Motor neuron (in vitro differentiated cells): Measurements from ENCODE around the gene LILRA6. TPM values are rescaled to one million over a fixed set of nuclear protein-coding genes. Genes with fewer than 3 reads are reported as not detected.
"Not testable (repeated sequence)": the region's sequence is repeated elsewhere in the genome, so short reads cannot be mapped to it uniquely, and the experiment has no call there.

Experiments used
- ATAC-seq, 8 experiments: fragments of 200-7000 bp; cut with Tn5 transposase; replicated peaks in 6 of 8; 2 replicates each; pipeline ENCODE4 v1.8.0; 2021; ENCODE audit warnings: mild to moderate bottlenecking in 8 of 8, moderate library complexity in 8 of 8
- H3K27ac ChIP-seq, 2 donors: fragments of 250-450 bp; sonication (Bioruptor Pico); 2 replicates each; pipeline ENCODE4 v1.9.0; 2021; ENCODE audit warnings: antibody characterized with exemption in 2 of 2, mild to moderate bottlenecking in 2 of 2, moderate library complexity in 1 of 2
- H3K4me1 ChIP-seq, 2 donors: fragments of 250-450 bp; sonication (Bioruptor Pico); replicated peaks in 1 of 2; 2 replicates each; pipeline ENCODE4 v1.6.1; 2021; ENCODE audit warnings: antibody characterized with exemption in 2 of 2, mild to moderate bottlenecking in 2 of 2, moderate library complexity in 1 of 2
- H3K4me3 ChIP-seq, 5 donors: fragments of 250-450 bp; sonication (Bioruptor Pico); 2 replicates each; pipeline ENCODE4 v1.9.0; 2021; ENCODE audit warnings: antibody characterized with exemption in 5 of 5, mild to moderate bottlenecking in 5 of 5, moderate library complexity in 4 of 5
- WGBS, 10 experiments: fragments of 450-650 bp; shearing (Covaris generic); methylation state at CpG; one replicate each; pipeline ENCODE4 v1.0.0; 2022; 5-methylcytosine and 5-hydroxymethylcytosine counted together
- in situ Hi-C, 9 experiments: fragments of 400-800 bp; cut with MboI; loops; one replicate each; pipeline ENCODE4 v1.15.0; 2021; ENCODE audit warnings: low sequenced_read_pairs in 9 of 9, low pct_unique_long_range_greater_than_20kb in 2 of 9; ENCODE audit not compliant: unreplicated experiment in 9 of 9
- total RNA-seq, 8 experiments: library from RNA; unstranded; fragments of 300-600 nt; gene quantifications; 2 replicates each; pipeline versions ENCODE4 v1.2.3 to v1.2.4, GENCODE V29; 2022

LILRA6 gene
- total RNA-seq, 8 experiments from 2014 or later, result 0.05 to 0.56 (median 0.27) TPM; not detected in 1

DNA sequence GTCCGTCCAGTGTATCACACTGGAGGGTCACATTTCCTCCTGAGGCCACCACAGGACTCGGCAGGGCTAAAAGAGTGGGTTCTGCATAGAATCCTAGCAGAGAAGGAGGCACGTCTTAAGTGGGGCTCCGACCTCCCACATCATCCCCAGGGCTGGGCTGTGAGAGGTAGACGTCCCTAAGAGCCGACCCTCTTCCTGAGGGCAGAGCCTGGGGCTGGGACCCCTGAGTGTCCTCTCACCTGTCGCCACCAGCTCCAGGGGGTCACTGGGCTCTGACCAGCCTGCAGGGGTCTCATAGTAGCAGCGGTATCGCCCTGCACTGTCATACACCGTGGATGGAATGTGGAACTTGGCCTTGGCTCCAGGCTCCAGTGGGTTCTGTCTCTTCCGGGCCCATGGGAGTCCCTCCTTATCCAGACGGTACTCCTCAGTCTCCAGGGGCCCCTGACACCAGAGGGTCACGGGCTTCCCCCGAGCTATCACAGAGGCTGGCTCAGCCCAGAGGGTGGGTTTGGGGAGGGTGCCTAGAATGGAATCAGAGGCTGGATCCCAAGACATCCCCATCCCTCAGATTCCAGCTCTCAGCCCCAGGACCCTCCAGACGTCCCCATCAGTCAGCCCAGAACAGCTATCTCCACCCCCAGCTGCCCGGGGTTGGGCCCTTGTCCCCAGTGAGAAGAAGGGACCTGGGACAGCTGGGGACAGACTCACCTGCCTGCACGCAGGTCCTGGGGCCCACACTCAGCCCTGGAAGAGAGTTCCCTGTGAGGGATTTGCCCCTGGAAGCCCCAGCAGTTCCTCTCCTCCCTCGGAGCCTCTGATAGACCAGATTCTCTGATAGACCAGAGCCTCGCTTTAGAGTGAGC, 13.9 kb upstream of the LILRA6 start:
- WGBS, 10 experiments, result 13 to 80% (median 44%) methylated on average over 1 to 4 of the region's 19 CpGs; no CpG with 5 or more reads in 4 of the 10 experiments
- in situ Hi-C loops, result no loop called here
- ATAC-seq, result no peak
- Histone ChIP-seq H3K4me3 (no peak overlapping the region), H3K27ac (no peak overlapping the region), H3K4me1 (no peaks in the 10 kb centered on the region)

DNA sequence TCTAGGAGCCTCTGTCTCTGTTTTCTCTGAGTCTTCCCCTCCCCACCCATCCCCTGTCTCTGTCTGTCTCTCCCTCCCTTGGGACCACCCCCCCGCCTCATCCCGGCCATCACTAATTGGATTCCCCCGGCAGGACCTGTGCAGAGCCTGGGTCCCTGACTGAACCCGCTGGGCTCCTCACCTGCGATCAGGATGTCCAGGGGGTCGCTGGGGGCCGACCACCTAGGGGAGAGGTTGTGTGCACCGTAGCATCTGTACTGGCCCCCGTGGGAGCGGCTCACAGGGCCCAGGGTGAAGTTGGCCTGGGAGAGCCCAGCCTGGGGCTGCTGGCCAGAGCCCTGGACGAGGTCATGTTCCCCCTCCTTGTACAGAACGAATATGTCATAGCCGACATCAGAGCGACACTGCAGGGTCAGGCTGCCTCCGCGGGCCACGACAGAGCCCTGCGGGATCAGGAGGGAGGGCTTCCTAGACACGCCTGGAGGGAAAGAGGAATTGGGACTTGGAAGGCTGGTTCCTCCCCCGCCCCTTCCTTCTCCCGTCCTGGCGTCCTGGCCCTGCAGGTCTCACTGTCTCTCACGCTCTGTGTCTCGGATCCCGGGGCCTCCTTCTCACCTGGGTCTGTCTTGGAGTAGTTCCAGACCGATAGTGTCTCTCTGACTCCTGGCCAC, 12.7 kb upstream of the LILRA6 start:
- no peak overlapping the region for H3K27ac ChIP-seq
- no peak for ATAC-seq
- WGBS, 10 experiments, result 48 to 70% methylated on average over 2 to 12 of the region's 26 CpGs; no CpG with 5 or more reads in 8 of the 10 experiments
- H3K4me3 ChIP-seq, result no peak overlapping the region
- in situ Hi-C loops, result no loop called here
- no peaks in the 10 kb centered on the region for H3K4me1 ChIP-seq

DNA sequence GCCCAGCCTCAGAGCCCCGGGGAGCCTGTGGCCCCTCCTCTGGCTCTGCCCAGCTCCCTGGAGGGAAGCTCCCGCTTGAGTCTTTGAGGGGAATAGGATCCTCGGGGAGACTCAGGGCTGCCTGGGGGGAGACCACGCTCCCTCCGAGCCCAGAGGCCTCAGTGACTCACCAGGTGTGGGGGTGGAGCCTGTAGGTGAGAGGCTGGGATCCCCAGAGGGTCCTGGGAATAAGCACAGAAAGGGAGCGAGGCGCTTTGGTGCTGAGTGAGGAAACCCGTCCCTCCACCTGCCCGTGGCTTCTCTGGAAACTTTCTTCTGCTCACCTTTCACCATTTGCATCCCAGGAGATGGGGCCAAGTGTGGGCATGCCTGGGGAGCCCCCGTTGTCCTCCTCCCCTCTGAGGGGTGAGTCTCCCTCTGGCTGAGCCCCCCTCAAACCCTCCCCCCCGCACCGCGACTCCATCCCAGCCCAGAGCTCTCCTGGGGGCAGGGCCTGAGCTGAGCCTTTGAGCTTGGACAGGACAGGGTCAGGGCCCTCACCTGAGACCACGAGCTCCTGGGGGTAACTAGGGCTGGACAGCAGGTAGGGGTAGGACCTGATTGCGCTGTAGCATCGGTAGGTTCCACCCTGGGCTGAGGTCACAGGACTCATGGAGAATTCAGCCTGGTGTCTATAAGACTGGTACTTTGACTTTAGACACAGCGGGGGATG, 11.8 kb upstream of the LILRA6 start:
- no peak overlapping the region for H3K27ac ChIP-seq
- WGBS, 10 experiments, result 0 to 20% (median 0%) methylated on average over 1 of the region's 17 CpGs; no CpG with 5 or more reads in 7 of the 10 experiments
- ATAC-seq, result no peak
- no peak overlapping the region for H3K4me3 ChIP-seq
- no peaks in the 10 kb centered on the region for H3K4me1 ChIP-seq
- in situ Hi-C loops, result no loop called here

DNA sequence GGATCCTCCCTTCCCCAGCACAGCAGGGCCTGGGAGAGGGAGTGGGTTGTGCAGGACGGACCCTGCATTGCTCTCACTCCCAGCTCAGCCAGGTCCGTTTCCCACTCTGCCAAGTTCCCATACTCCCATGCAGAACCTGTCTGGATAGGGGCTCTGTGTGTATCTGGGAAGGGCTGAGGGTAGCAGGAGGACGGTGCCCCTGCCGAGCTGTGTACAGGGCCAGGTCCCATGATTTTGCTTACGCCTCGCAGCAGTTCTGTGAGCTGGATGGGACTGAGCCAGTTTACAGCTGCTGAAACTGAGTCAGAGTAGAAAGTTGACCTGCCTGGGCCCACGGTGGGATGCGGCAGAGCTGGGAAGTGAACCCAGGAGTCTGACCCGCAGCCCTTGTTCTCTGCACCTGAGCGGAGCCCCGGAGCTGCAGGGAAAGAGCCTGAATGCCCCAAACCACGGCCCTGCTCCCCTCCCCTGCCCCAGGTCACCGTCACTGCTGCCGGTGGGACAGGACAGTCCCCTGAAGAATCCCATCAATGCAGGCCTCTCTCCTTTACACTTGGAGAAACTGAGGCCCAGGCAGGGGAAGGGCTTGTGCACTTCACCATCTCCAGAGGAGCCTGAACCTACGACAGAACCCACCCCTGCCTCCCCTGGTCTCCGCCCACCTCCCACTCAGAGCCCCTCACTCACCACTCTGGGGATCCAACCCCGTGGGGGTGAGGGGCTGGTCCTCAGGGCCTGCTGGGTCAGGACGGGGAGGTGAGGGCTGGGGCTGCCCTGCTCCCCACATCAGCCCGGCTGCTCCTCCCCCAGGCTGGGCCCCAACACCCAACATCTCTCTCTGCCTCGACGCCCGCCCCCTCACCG, 11.0 kb upstream of the LILRA6 start:
- Histone ChIP-seq H3K4me1 (no peaks in the 10 kb centered on the region), H3K4me3 (no peak overlapping the region), H3K27ac (no peak overlapping the region)
- in situ Hi-C loops, result no loop called here
- WGBS, 10 experiments, result 65% methylated on average over 2 to 5 of the region's 23 CpGs; no CpG with 5 or more reads in 8 of the 10 experiments
- ATAC-seq, result no peak

GRCh38 chr19:54252845-54253244, 10.3 kb upstream of the LILRA6 start:
- Histone ChIP-seq H3K4me3 (no peak overlapping the region), H3K4me1 (no peaks in the 10 kb centered on the region), H3K27ac (no peak overlapping the region)
- ATAC-seq, result no peak
- WGBS, 10 experiments, result 50 to 80% (median 55%) methylated on average over 1 to 2 of the region's 11 CpGs; no CpG with 5 or more reads in 6 of the 10 experiments
- in situ Hi-C loops, result no loop called here

- 64 to 100% (median 67%) methylated on average over 1 to 5 of the region's 9 CpGs; no CpG with 5 or more reads in 6 of the 10 experiments for WGBS, 10 experiments
- Histone ChIP-seq H3K4me1 (no peaks in the 10 kb centered on the region), H3K4me3 (no peak overlapping the region), H3K27ac (no peak overlapping the region)
- in situ Hi-C loops, result no loop called here
- ATAC-seq, result no peak
Measured at GRCh38 chr19:54252243-54252642, 9.7 kb upstream of the LILRA6 start.

DNA sequence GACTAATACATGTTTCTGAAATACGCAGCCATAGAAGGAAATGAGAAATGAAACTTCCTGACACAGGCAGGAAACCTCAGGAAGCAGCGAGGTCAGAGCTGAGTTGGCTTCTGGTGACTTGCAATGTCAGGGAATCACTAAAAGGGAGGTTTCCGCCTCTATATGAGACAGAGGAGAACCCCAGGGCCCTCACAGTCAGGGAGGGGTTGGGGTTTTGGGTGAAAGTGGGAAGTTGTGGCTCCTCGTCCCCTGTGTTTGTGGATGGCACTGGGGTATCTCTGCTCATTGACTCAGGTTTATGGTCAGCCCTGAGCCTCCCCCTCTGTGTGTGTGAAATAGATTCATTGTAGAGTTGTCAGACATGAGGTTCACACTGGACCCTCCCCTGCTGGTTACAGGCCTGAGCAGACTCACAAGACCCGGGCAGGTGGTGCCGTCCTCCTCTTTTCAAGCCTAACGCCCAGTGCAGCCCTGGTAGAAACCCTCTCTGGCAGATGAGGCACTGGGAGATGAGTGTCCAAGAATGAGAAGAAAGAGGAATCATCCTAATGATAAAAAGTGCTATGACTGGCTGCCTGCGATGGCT, 5.5 kb upstream of the LILRA6 start:
- Histone ChIP-seq H3K4me1 (no peaks in the 10 kb centered on the region), H3K27ac (no peak overlapping the region), H3K4me3 (no peak overlapping the region)
- ATAC-seq, result peak in 2 of 8 experiments; percentile 15 to 34
- WGBS, 10 experiments, result 42 to 100% (median 75%) methylated on average over 1 to 6 of the region's 8 CpGs; no CpG with 5 or more reads in 5 of the 10 experiments
- in situ Hi-C loops, result no loop called here

GRCh38 chr19:54247106-54247930, 4.7 kb upstream of the LILRA6 start:
- H3K4me1 ChIP-seq, result no peaks in the 10 kb centered on the region
- 67 to 100% (median 85%) methylated on average over 1 to 8 of the region's 20 CpGs; no CpG with 5 or more reads in 5 of the 10 experiments for WGBS, 10 experiments
- in situ Hi-C loops, result no loop called here

DNA sequence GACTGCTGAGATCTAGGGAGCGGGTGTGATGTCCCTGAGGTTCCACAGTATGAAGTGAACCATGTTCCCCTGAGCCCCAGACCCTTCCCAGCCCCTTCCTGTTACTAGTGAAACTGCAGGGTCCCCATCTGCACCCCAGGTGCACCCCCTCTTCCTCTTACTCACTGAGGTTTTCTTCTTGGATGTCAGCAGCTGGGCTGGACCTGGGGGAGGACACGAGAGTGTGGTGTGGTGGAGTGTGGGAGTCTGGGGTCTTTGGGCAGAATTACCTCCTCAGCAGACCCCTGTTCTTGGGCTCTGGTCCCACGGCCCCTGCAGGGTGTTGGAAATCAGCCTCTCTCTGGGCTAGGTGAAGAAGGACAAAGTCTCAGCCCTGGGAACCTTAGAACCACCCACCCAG, 3.3 kb upstream of the LILRA6 start:
- no peak overlapping the region for H3K27ac ChIP-seq
- H3K4me1 ChIP-seq, result no peaks in the 10 kb centered on the region
- no peak overlapping the region for H3K4me3 ChIP-seq
- no CpG with 5 or more reads among the region's 3 CpGs for WGBS, 10 experiments
- in situ Hi-C loops, result no loop called here
- no peak for ATAC-seq

More at GRCh38 chr19:54247106-54247930, 4.7 kb upstream of the LILRA6 start:
- ATAC-seq, result no peak
- no peak overlapping the region for H3K27ac ChIP-seq
- no peak overlapping the region for H3K4me3 ChIP-seq

GRCh38 chr19:54243809-54244208, 1.2 kb upstream of the LILRA6 start:
- no CpG with 5 or more reads among the region's 8 CpGs for WGBS, 10 experiments
- ATAC-seq, H3K4me3 ChIP-seq, H3K27ac ChIP-seq, H3K4me1 ChIP-seq, in situ Hi-C loops: not testable (repeated sequence)

DNA sequence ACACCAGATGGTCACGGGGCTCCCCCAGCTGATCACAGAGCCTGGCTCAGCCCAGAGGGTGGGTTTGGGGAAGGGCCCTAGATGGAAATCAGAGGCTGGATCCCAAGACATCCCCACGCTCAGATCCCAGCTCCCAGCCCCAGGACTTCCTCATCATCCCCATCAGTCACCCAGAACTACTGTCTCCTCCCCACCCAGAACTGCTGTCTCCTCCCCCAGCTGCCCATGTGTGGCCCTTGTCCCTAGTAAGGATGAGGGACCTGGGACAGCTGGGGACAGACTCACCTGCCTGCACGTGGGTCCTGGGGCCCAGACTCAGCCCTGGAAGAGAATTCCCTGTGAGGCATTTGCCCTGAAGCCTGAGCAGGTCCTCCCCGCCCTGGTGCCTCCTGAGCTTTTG, 356 bp downstream of the LILRA6 start:
- not testable (repeated sequence) for ATAC-seq
- WGBS, 10 experiments, result no CpG with 5 or more reads among the region's 4 CpGs

More for the DNA sequence above, 356 bp downstream of the LILRA6 start:
- H3K27ac ChIP-seq, H3K4me3 ChIP-seq, in situ Hi-C loops, H3K4me1 ChIP-seq: not testable (repeated sequence)
